NCI-H146 treated with DMSO at 0.1 percent for 48 hours (cell line): ENCODE results near the gene STAT4.

Experiments used
- DNase-seq: peaks from one replicate; lab custom pipeline; 2025; ENCODE audit not compliant: unreplicated experiment; lab: John Stamatoyannopoulos, UW

The STAT4 gene

DNA sequence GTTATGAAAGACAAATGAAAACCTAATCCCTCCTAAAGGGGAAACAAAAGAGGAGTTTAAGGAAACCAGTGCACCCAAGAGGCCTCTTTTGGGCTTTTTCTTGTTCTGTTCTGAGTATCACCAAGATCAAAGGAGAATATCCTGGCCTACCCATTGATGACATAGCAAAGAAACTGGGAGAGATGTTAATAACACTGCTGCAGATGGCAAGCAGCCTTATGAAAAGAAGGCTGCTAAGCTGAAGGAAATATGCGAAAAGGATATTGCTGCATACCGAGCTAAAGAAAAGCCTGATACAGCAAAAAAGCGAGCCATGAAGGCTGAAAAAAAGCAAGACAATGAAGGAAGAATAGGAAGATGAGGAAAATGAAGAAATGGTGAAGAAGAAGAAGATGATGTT lies 23.6 kb upstream of the STAT4 start:
- DNase-seq, result no peak

DNA sequence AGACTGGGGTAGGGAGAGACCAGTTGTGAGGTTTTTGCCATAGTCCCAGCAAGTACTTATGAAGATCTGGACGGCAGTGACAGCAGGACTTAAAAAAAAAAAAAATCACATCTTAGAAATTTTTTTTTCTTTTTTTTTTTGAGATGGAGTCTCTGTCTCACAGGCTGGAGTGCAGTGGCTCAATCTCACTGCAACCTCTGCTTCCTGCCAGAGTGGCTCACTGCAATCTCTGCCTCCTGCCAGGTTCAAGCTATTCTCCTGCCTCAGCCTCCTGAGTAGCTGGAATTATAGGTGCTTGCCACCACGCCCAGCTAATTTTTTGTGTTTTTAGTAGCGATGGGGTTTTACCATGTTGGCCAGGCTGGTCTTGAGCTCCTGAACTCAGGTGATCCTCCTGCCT lies 22.4 kb upstream of the STAT4 start:
- no peak for DNase-seq

DNA sequence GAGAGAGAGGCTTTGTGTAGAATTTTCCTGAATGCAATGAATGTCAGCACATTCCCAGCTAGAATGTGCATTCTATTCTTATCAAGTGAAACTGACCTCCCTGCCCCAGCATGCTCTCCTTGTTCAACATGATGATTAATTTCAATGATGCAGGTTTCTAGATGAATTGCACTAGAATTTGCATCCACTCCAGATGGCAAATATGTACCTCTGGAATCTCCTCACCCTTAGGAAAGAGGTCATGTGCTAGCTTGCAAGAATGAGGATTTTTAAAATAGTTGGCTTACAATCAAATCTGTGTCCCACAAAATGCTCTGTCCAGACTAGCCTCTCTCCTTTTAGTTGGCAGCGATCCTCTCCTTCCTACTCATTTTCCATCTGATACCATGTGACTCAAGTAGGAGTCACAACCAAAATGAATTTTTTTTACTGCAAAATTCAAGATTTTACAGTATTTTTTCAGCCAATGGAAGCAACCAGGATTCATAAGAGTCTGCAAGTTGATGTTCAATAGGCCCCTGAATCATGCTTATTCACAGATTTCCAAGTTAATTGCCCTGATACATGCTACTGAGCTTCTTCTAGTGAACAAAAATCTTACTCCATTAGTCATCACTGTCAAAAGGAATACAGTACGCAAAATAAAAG lies 21.0 kb upstream of the STAT4 start:
- no peak for DNase-seq

DNA sequence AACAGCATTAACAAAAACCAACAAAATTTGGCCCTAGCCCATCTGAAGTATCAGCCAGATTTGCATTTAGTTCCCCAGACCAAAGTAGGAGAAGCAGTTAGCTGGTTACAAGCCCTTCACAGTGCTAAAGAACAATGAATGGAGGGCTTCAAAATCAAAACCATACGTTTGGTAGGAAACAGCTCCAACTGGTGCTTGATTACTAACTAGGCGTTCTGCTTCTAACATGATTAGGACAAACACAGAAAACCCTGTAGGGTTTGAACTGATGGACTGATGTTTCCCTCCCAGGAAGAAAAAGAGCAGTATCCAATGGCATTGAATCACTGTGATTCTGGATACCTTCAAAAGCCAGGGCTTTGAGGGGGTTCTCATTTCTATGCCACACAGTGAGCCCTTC lies 20.5 kb upstream of the STAT4 start:
- no peak for DNase-seq

DNA sequence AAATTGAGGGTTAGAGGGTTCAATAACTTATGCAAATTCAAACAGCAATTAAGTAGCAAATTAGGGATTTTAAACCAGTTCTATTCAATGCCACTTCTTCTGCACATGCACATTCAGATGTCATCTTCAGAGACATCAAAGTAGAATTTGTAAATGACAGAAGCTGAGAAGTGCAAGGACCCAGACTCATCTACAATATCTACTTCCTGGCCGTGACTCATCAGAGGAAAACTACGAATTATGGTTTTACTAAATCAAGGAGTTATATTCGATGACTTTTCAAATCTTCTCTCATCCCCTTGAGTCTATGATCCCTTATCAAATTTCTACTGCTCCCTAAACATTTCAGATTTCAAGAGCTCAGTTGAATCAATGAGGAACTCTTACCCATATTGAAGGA lies 20.0 kb upstream of the STAT4 start:
- DNase-seq, result no peak

DNA sequence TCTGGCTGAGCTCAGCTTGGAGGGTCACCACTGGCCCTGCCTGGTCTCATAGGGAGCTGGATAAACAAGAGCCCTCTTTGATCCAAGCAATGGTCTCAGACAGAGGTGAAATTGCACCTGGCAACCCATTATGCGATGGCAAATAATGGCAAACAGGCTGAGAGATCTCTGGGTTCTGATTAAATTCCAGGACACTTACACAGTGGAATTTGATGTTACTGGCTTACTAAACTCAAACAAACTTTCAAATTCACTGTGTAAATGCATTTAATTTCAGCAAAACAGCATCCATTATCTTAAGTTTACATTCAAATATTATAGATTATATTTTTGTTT lies 19.5 kb upstream of the STAT4 start:
- no peak for DNase-seq

DNA sequence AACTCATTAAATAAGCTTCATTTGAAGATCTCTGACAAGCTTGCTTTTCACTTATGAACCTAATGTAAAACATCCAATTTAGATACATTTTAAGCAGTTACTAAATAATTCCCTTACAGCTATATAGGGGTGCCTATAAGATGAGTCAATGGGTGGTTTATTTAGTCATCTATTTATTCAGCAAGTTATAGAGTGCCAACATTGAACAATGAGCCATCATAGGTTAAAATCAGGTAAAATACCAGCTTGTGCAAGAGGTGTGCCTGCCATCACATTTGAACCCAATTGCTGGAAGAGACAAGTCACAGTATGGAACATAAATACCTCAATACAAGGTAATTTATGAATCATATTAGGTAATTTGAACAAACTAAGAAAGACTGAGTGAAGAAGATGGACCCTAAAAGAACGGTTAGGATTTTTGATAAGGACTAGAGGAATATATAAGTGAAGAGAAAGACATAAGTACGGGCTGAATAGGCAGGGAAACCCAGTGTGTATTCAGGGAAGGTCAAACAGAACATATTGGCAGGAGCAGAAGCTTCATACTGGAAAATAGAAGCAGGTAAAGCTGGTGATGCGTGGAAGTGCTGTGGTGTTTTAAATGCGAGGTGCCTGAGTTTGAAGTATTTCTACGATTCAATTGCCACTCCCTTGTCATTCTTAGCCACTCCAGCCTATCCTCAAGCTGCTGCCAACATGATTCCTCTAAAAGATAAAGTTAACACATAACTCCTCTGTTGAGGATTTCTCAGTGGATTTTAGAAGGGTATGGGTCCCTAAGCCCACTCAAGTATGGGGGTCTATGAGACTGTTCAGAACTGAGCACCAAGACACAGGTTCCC lies 18.9 kb upstream of the STAT4 start:
- DNase-seq, result no peak

DNA sequence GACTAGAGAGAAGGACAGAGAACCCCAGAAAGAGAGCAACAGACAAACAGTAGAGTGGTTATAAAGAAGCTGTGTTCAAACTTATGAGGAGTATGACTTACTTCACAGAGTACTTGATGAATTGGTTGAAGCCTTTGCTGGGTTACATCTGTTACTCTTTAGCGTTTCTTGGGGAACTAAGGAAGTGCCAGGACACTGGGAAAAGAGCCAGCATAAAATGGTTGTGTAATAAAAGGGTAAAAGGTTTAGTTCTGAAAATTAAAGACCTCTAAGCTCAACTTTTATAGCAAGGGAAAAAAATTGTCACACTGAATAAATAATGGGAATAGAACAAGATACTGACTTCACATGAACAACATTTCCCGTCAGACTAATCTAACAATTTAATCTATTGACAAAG lies 17.0 kb upstream of the STAT4 start:
- no peak for DNase-seq

DNA sequence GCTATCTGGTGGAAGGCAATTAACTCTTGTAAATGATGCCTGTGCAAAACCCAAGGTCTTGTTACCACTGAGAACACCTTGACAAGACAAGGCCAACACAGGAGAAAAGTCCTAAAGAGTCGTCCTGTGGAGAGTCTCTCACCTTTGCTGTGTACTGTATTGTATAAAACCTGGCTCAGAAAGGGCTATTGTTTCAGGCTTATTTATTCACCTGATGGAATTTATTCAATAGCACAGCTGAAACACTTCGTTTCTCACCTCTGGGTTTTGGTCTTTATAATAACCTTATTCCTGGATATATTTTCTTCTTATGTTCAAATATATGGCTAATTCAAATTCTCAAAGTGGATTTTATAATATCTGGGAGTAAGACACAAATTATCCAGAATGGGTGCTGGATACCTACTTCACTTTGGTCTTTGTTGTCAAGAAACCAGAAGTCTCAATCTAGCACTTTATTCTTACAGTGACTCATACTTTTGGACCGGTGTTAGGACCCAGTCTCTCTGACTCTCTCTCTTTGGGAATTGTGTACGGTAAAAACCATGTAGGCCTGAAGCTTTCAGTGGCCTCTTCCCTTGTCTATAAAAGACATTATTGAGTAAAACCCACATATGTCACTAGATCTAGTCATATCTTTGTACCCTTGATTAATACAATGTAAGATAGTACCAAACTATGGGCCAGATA lies 16.1 kb upstream of the STAT4 start:
- DNase-seq, result no peak

DNA sequence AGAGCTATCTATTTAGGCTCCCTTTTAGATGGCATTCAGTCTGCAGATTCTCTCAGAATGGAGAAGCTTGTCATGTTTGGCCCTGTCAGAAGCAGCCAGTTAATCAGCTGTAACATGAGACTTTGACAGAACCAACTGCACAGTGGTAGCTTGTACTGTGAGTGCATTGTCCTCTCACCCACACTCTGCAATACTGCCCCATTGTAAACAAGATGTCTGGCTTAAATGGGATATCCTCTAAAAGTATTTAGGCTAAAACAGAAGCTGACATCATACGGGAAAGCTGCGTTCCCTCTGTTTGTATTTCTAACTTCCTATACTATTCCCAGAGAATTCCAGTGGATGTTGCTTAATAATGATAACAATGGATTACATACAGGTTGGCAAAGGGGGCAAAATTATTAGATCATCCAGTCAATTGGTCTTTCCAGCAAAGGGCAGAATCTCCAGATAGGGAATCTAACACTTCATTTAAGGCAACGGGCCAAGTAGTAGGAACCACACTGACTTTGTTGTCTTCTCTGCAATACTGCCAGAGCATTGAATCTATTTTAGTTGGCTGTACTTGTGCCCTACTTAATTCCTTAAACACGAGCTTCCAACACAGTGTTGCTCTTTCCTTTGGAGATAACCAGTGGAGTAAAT lies 15.4 kb upstream of the STAT4 start:
- peak; percentile 3 for DNase-seq

DNA sequence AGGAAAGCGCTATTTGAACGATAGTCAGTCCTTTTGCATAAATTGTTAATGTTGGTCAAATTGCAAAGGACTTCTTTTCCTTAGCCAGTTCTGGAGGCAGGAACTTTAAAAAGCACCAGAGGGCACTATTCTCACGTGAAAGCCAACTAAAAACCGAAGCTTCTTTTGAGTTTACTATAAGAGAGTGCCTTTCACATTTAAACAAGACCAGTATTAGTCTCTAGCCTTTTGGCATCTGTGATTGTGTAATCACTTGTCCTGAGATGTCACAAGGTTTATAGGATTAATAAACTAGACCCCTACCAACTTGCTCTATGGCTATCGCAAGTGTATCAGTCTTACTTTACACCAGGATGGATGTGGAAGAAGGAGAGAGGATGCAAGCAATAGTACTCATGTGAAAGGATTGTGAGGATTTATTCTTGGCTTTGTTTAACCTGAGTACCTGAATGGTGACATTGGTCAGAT lies 14.4 kb upstream of the STAT4 start:
- DNase-seq, result no peak

DNA sequence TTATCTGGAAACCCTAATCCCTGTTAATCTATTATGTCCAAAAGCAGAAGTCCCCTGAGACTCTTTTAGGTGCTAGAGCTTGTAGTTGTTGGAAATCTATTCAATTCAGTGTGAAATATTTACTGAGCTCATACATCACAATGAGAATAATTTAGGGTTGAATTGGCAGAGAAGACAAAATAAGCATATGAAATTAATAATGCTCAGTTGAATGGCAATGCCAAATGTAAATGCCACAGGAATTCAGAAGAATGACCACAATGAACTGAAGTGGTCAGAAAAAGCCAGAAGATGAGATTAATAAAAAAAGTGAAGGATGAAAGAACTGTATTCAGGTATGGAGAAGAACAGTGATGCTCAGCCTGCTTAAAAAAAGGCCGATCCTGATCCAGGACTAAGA lies 8.0 kb upstream of the STAT4 start:
- DNase-seq, result no peak

DNA sequence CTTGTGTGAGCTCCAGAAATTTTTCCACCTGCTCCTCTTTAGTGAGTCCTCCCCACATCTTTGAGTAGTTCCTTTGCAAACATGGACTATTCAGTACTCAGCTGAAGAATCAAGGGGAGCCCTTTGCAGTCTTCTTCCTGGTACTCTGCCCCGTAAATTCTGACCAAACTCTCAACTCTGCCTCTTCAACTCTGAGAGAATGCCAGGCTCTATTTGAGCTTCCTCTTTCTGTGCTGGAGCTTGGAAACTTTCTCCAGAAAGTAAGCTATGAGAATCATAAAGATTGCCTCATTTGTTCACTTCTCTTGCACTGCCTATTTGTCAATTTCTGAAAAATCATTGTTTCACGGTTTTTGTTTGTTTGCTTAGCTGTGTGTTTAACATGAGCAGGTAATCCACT lies 7.4 kb upstream of the STAT4 start:
- no peak for DNase-seq

DNA sequence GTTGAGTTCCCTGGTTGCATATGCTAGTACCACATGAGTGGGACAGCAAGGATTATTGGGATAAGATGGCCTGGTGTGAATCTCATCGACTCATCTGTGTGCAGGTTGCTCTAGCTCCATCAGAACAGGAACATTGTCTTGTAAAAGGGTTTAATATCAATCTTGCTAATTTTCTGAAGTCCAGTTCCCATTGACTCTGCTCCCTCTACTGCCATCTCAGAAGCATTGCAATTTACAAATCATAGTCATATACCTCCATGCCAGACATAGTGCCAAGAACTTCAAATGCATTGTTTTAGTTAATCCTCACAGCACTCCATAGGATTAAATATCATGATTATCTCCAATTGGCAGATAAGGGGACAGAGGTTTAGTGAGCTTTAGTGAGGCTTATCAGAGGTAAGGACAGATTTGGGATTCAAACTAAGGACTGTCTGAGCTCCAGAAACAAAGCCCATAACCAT lies 4.8 kb upstream of the STAT4 start:
- DNase-seq, result peak; percentile 9

DNA sequence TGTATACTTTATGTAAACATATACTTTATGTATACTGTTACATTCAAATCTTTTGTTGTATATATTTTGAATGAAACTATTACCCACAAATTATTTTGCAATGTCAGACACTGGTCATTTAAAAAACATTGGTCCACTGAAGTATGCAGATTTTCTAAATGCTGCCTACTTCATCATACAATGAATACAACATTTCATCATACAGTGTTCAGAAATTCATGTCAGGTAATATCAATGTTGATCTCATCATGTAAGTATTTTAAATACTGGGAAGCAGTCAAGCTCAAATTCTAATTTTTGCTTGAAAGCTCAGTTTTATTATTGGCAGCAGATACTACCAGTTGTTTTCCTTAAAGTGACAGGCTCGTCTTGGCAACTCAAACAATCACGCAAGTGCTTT lies 2.9 kb upstream of the STAT4 start:
- no peak for DNase-seq

DNA sequence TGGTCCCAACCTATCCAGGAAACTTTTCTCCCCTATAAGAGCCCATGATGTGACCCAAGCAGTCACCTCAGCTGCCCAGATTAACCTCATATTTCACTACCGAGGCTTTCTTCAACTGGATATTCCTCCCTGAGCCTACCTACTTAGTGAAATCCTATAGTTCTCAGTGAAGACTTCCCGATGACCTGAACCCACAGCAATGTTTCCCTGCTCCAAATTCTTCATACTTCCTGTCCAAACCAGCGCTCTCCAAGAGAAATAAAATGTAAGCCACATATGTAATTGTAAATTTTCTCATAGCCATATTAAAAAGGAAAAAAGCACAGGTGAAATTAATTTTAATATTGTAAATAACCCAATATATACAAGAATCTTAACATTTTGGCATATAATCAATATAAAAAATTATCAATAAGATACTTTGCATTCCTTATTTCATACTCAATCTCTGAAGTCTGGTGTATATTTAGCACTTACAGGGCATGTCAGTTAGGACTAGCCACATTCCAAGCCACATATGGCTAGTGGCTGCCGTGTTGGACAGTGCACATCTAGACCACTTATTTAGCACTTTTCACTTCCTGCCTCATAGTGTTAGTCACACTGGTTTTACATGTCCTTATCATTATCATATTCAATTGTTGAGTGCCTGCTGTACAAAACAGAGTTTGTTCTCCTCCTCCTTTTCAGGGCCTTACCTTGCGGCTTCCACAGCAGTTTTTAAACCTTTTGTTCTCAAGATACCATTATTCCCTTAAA lies 1.9 kb upstream of the STAT4 start:
- no peak for DNase-seq

DNA sequence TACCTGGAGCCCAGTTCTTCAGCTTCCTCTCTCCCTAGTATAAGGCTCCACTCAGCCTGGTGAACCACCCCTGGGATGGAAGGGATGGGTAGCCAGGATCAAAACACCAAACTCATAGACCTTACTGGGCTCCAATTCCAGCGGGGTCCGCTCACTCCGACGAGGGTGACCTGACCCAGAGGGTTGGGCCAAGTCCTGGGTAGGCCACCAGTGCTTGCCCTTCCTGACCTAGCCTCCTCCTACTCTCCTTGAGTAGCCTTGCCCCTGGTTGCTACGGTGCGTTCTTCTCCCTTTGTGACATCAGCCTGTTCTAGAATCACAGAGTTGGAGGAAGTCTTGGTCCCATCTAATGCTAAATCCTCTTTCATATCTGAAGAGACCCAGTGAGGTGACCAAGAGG lies 537 bp upstream of the STAT4 start:
- DNase-seq, result no peak

DNA sequence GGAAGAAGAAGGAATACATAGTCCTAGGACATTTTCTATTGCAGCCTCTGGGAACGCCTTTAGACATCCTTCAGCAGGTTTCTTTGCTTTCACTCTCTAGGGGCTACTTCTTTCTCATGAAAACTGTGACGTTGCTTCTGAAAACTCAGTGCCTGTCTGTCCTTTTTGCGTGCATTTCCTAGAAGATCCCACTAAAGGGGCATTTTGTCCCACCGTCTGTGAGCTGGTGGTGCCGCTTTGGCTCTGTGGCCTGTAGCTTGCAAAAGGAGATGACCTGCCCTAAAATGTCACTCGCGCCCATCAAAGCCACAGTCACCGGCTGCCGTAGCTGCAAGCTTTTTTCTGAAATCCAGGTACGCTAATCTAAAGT lies 579 bp downstream of the STAT4 start:
- no peak for DNase-seq

DNA sequence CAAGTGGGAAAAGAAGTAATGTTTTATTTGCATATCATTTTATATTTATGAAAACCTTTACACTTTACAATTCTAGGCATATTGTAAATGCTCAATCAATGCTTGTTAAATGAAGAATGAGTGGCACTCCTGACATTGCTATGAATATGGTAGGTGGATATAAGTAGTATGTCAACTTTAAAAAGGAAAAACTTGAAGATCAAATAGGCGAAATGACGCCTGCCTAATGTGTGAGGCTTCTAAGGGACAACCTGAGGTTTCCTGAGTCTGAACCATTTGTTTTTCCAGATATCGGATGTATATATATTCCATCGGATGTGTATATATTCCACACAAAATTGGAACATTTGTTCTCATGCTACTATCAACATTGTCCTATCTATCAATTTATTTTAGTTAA lies 1.4 kb downstream of the STAT4 start:
- no peak for DNase-seq

DNA sequence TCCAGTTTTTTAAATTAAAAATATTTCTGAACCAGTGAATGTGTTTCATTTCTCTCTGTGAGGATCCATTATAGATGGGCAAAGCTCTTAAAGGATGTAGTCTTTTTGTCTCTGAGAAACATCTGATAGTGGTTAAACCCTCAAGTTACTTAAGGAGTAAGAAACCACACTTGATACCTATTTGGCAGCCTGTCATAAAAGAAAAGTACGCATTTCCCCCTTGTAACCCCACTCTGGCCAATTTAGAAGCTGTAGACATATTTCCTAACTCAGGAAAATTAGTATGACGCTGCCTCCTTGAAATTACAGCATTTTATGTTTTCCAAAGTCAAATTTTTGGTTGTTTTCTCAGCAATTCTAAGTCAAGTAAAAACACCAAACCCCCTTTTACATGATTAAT lies 2.0 kb downstream of the STAT4 start:
- DNase-seq, result no peak

DNA sequence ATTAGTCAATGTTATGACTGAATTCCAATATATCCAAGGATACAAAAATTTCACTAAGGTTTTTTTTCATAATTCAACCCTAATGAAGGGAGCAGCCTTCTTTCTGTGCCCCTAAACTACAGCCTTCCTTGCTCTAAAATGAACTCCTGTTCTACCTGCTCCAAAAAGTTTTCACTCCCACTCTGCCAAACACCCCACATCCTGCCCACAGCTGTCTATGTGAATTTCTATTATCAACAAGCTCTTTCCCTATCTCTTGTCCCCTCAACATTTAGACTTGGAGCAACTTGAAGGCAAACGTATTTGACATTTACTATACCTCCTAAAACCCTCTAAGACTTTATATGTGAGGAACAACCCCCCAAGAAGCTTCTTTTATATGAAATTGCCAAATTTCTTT lies 2.5 kb downstream of the STAT4 start:
- DNase-seq, result no peak
